Mesendoderm (in vitro differentiated cells): ENCODE data around the gene PATE1. TPM values are rescaled to one million over a fixed set of nuclear protein-coding genes. Genes with fewer than 3 reads are reported as not detected.
A peak's percentile ranks its signal among the peaks of the same experiment; 100 is the strongest.
"Not testable (repeated sequence)": the region's sequence is repeated elsewhere in the genome, so short reads cannot be mapped to it uniquely, and the experiment has no call there.

Experiments
- DNase-seq: peaks from one replicate; pipeline ENCODE4 v3.0.0; 2013
- H2AK5ac ChIP-seq: 2 replicates; pipeline ENCODE4 v1.6.1; 2013; ENCODE audit warnings: low read length, inconsistent platforms
- H2BK120ac ChIP-seq: 2 replicates; pipeline ENCODE4 v1.6.1; 2013; ENCODE audit warnings: low read depth, mild to moderate bottlenecking, low read length, moderate library complexity, mixed read lengths
- H2BK15ac ChIP-seq: replicated peaks from 2 replicates; pipeline ENCODE4 v1.6.1; 2013; ENCODE audit warnings: low read depth, mild to moderate bottlenecking, moderate library complexity
- H2BK5ac ChIP-seq: 2 replicates; pipeline ENCODE4 v1.6.1; 2013; ENCODE audit warnings: low read length, inconsistent platforms
- H3K18ac ChIP-seq: 2 replicates; pipeline ENCODE4 v1.6.1; 2013; ENCODE audit warnings: mild to moderate bottlenecking, low read length, mixed read lengths
- H3K23ac ChIP-seq: one replicate; pipeline ENCODE4 v1.6.1; 2013; ENCODE audit warnings: low read length
- H3K27ac ChIP-seq: 2 replicates; pipeline ENCODE4 v1.5.1; 2013; ENCODE audit warnings: low read depth, mild to moderate bottlenecking, inconsistent platforms, low read length, moderate library complexity
- H3K27me3 ChIP-seq: 2 replicates; pipeline ENCODE4 v1.6.1; 2013; ENCODE audit warnings: low read length, control low read depth, mild to moderate bottlenecking, inconsistent platforms; ENCODE audit not compliant: insufficient read depth, poor library complexity
- H3K36me3 ChIP-seq: 2 replicates; pipeline ENCODE4 v1.6.1; 2013; ENCODE audit warnings: low read length, inconsistent platforms; ENCODE audit not compliant: control insufficient read depth, insufficient read depth
- H3K4ac ChIP-seq: one replicate; pipeline ENCODE4 v1.6.1; 2013; ENCODE audit warnings: low read depth, mild to moderate bottlenecking, low read length, moderate library complexity
- H3K4me1 ChIP-seq: 2 replicates; pipeline ENCODE4 v1.6.1; 2013; ENCODE audit warnings: low read depth, low read length, inconsistent platforms; ENCODE audit not compliant: control insufficient read depth
- H3K4me2 ChIP-seq: 2 replicates; pipeline ENCODE4 v1.6.1; 2013; ENCODE audit warnings: low read length
- H3K4me3 ChIP-seq: 2 replicates; pipeline ENCODE4 v1.5.1; 2013; ENCODE audit warnings: mild to moderate bottlenecking, low read length
- H3K56ac ChIP-seq: one replicate; pipeline ENCODE4 v1.6.1; 2013; ENCODE audit warnings: low read length
- H3K79me1 ChIP-seq: 2 replicates; pipeline ENCODE4 v1.6.1; 2013; ENCODE audit warnings: low read length, inconsistent platforms
- H3K79me2 ChIP-seq: 2 replicates; pipeline ENCODE4 v1.6.1; 2013; ENCODE audit warnings: mild to moderate bottlenecking, low read length; ENCODE audit not compliant: control insufficient read depth, insufficient read depth
- H3K9ac ChIP-seq: 2 replicates; pipeline ENCODE4 v1.6.1; 2013; ENCODE audit warnings: low read length, inconsistent platforms
- H4K5ac ChIP-seq: one replicate; pipeline ENCODE4 v1.6.1; 2013; ENCODE audit warnings: low read length
- H4K8ac ChIP-seq: one replicate; pipeline ENCODE4 v1.6.1; 2013; ENCODE audit warnings: low read depth, mild to moderate bottlenecking, control low read depth, low read length, moderate library complexity
- whole genome bisulfite sequencing: extraction: QIAGEN DNeasy Blood & Tissue Kit; methylation state at CpG from one replicate; pipeline ENCODE4 v1.1.7; 2013; ENCODE audit warnings: low lambda C conversion rate, missing lambda C conversion rate; ENCODE audit not compliant: insufficient coverage; ENCODE audit errors: extremely low coverage; 5-methylcytosine and 5-hydroxymethylcytosine counted together
- polyA plus RNA-seq, 2 experiments: library from polyadenylated mRNA; stranded (reverse); fragments of 200-250 nt; gene quantifications; one replicate each; pipeline ENCODE4 v1.2.3, GENCODE V29; 2013

PATE1 gene
- polyA plus RNA-seq (2013, experiment 1 of 2), result not detected
- not detected for polyA plus RNA-seq (2013, experiment 2 of 2)

DNA sequence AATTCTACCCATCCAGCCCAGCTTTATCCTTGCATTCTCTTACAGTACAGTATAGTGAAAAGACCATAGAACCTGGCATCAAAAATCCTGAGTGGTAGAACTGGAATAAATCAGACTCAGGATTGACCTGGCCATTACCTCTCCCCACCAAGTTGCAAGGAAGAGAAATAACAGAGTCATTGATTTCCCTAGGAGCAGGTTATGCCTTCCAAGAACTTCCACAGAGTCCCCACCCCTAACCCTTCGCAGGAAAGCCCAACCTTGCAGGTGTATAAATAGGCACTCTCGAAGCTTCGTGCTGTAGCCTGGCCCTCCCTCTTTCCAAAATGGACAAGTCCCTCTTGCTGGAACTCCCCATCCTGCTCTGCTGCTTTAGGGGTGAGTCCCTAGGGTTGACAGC is at the start of gene PATE1:
TSS of gene PATE1 (plus strand) at position 301 of the 400 bp plus-strand sequence. CDS start at position 327, 26 bp downstream.
- Histone ChIP-seq H4K5ac (no peak within 1 kb of the TSS), H4K8ac (no peak within 1 kb of the TSS), H2BK5ac (no peak within 1 kb of the TSS), H2AK5ac (no peak within 1 kb of the TSS), H2BK15ac (no peak within 1 kb of the TSS), H2BK120ac (no peak within 1 kb of the TSS), H3K79me1 (no peaks in the 10 kb centered on the region), H3K4ac (no peak within 1 kb of the TSS), H3K79me2 (no peaks in the 10 kb centered on the region), H3K4me1 (no peaks in the 10 kb centered on the region), H3K36me3 (no peaks in the 10 kb centered on the region), H3K9ac (no peak within 1 kb of the TSS), H3K4me2 (no peak within 1 kb of the TSS), H3K4me3 (no peak within 1 kb of the TSS), H3K18ac (no peak within 1 kb of the TSS), H3K27ac (no peak within 1 kb of the TSS), H3K23ac (no peak within 1 kb of the TSS), H3K56ac (no peak within 1 kb of the TSS), H3K27me3 (no peaks in the 10 kb centered on the region)
- no CpG with 5 or more reads among the region's 3 CpGs for WGBS
- DNase-seq, result no peak

DNA sequence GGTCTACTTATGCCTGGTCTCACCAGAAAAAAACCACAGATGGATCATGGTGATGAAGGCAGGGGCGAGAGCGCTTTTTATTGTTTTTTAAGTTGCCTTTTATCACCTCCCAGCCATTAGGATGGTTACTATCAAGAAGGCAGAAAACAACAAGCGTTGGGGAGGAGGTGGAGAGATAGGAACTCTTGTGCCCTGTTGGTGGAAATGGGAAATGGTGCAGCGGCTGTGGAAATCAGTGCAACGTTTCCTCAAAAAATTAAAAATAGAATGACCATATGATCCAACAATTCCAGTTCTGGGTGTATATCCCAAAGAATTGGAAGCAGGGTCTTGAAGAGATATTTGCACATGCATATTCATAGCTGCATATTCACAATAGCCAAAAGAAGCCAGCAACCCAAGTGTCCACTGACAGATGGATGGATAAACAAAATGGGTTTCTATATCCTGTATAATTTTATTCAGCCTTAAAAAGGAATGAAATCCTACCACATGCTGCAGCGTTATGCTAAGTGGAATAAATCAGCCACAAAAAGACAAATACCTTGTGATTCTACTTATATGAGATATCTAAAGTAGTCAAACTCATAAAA is 45.0 kb upstream of the PATE1 start:
- Histone ChIP-seq H3K23ac (no peak overlapping the region), H2BK120ac (no peak overlapping the region), H2AK5ac (no peak overlapping the region), H3K9ac (no peak overlapping the region), H3K36me3 (no peaks in the 10 kb centered on the region), H3K56ac (no peak overlapping the region), H3K79me2 (no peaks in the 10 kb centered on the region), H3K79me1 (no peaks in the 10 kb centered on the region), H3K4me1 (no peaks in the 10 kb centered on the region), H3K27ac (no peak overlapping the region), H2BK5ac (no peak overlapping the region), H3K18ac (no peak overlapping the region), H4K5ac (no peak overlapping the region), H4K8ac (no peak overlapping the region), H3K4me3 (no peak overlapping the region), H3K27me3 (no peaks in the 10 kb centered on the region), H3K4me2 (no peak overlapping the region), H2BK15ac (no peak overlapping the region), H3K4ac (no peak overlapping the region)
- DNase-seq, result peak; percentile 7
- no CpG with 5 or more reads among the region's 6 CpGs for WGBS

DNA sequence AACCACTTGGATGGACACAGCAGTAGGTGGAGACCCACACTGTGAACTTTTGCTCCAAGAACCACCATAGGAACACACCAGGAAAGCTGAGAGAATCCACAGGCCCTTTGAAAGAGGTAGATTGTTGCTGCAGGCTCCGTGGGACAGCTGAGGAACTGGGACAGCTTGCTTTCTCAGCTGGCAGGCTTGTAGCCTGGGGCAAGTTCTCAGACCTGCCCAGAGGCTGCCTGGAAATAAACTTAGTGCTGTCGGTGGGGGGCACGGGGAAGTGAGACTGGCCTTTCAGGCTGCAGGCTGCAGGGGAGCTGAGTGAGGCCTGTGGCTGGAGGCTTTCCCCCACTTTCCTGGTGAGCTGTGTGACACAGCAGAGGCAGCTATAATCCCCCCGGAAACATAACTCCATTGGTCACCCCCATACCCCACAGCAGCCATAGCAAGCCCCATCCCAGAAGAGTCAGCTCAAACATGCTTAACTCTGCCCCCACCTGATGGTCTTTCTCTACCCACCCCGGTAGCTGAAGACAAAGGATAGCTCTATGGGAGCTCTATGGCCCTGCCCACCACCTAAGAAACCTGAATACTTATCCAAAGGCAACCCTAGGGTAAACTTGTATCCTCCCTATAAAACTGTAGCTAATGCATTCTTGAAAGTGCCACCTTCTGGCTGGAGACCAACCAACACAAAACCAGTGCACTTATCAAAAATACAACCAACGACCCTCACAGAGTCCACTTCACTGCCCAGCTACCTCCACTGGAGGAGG is 44.0 kb upstream of the PATE1 start:
- no peaks in the 10 kb centered on the region for H3K36me3 ChIP-seq
- no peak overlapping the region for H4K8ac ChIP-seq
- H3K18ac ChIP-seq, result no peak overlapping the region
- H3K4me2 ChIP-seq, result no peak overlapping the region
- H3K79me2 ChIP-seq, result no peaks in the 10 kb centered on the region
- H3K4me3 ChIP-seq, result no peak overlapping the region
- H4K5ac ChIP-seq, result no peak overlapping the region
- no peak overlapping the region for H3K9ac ChIP-seq
- no peak overlapping the region for H2BK5ac ChIP-seq
- H3K27ac ChIP-seq, result no peak overlapping the region
- no peak overlapping the region for H3K56ac ChIP-seq
- DNase-seq, result peak; percentile 60
- no peak overlapping the region for H2AK5ac ChIP-seq
- H3K27me3 ChIP-seq, result no peaks in the 10 kb centered on the region
- WGBS, result no CpG with 5 or more reads among the region's 6 CpGs
- no peaks in the 10 kb centered on the region for H3K79me1 ChIP-seq
- H2BK120ac ChIP-seq, result no peak overlapping the region
- no peak overlapping the region for H2BK15ac ChIP-seq
- no peak overlapping the region for H3K23ac ChIP-seq
- no peak overlapping the region for H3K4ac ChIP-seq
- no peaks in the 10 kb centered on the region for H3K4me1 ChIP-seq

DNA sequence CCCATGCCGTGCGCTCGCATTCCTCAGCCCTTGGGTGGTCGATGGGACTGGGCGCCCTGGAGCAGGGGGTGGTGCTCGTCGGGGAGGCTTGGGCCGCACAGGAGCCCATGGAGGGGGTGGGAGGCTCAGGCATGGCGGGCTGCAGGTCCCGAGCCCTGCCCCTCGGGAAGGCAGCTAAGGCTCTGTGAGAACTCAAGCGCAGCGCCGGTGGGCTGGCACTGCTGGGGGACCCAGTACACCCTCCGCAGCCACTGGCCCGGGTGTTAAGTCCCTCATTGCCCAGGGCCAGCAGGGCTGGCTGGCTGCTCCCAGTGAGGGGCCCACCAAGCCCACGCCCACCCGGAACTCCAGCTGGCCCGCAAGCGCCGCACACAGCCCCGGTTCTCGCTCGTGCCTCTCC is 41.4 kb upstream of the PATE1 start:
- H2BK15ac ChIP-seq, H3K27ac ChIP-seq, H4K8ac ChIP-seq, H3K4me2 ChIP-seq, H3K79me2 ChIP-seq, DNase-seq, H3K4me3 ChIP-seq, H3K79me1 ChIP-seq, H3K4me1 ChIP-seq, H3K18ac ChIP-seq, H3K36me3 ChIP-seq, H3K23ac ChIP-seq, H3K4ac ChIP-seq, H3K27me3 ChIP-seq, H2BK120ac ChIP-seq, H2AK5ac ChIP-seq, H3K56ac ChIP-seq, H3K9ac ChIP-seq, H2BK5ac ChIP-seq, H4K5ac ChIP-seq: not testable (repeated sequence)
- no CpG with 5 or more reads among the region's 24 CpGs for WGBS

DNA sequence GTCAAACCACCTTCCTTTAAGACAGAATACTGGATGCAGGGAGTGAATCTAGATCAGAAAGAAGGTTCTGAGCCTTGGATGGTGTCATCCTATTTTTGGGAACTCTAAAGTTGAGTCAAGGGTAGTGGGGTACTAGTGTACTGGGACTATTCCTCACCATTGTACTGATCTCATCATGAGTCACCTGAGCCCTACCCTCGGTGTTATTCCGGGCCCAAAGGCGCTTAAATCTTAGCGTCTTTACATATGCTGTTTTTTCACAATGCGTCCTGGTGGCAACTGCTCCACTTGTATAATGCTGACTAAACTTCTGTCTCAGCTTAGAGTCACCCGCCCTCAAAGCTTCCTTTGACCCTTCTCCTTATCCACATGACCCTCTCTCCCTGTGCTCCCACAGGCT is 25.3 kb upstream of the PATE1 start:
- Histone ChIP-seq H2BK15ac (no peak overlapping the region), H3K27ac (no peak overlapping the region), H3K18ac (no peak overlapping the region), H4K5ac (no peak overlapping the region), H3K23ac (no peak overlapping the region), H3K36me3 (no peaks in the 10 kb centered on the region), H2BK120ac (no peak overlapping the region), H3K27me3 (peaks cover 2% of the 10 kb centered on the region), H2BK5ac (no peak overlapping the region), H3K4ac (no peak overlapping the region), H3K4me2 (no peak overlapping the region), H4K8ac (no peak overlapping the region), H3K79me1 (no peaks in the 10 kb centered on the region), H3K4me3 (no peak overlapping the region), H3K56ac (no peak overlapping the region), H2AK5ac (no peak overlapping the region), H3K4me1 (no peaks in the 10 kb centered on the region), H3K79me2 (no peaks in the 10 kb centered on the region), H3K9ac (no peak overlapping the region)
- no CpG with 5 or more reads among the region's 6 CpGs for WGBS
- DNase-seq, result no peak
